ENCODE data around the gene ARPC1B.

GRCh38 chr7:99402854-99403253 is 28.3 kb downstream of the ARPC1B start:
- TF ChIP-seq CTCF (IDR thresholded peaks at IDR 0.05) (no peak), FOSL2 (IDR thresholded peaks at IDR 0.05; ENCODE audit: borderline replicate concordance, low read depth) (no peak), POLR2AphosphoS5 (IDR thresholded peaks at IDR 0.05; ENCODE audit: low read depth, low read length) (no peak), ELF1 (IDR thresholded peaks at IDR 0.05) (no peak), REST (IDR thresholded peaks at IDR 0.05; ENCODE audit: low read depth, low read length) (no peak)

Measured in SK-N-SH (cell line).